SK-MEL-5 (cell line): Measurements from ENCODE around the gene TCF7L2. TPM values are rescaled to one million over a fixed set of nuclear protein-coding genes. Genes with fewer than 3 reads are reported as not detected.

Source experiments
- DNase-seq: peaks from one replicate; pipeline ENCODE4 v3.0.0-alpha.2; 2016; ENCODE audit warnings: low read depth, low spot score
- in situ Hi-C: cut with HindIII; loops from 2 replicates; pipeline ENCODE4 v1.10.0; 2016; ENCODE audit warnings: low sequenced_read_pairs, high pct_unique_total_duplicates, low pct_unique_long_range_greater_than_20kb
- total RNA-seq: library from RNA; depleted of rRNA; stranded (reverse); fragments of >200 nt; shearing (Covaris generic); gene quantifications from 2 replicates; pipeline ENCODE4 v1.2.3, GENCODE V29; 2014

TCF7L2 gene
- total RNA-seq, 1 experiment from 2014 or later, result 2.6 TPM

DNA sequence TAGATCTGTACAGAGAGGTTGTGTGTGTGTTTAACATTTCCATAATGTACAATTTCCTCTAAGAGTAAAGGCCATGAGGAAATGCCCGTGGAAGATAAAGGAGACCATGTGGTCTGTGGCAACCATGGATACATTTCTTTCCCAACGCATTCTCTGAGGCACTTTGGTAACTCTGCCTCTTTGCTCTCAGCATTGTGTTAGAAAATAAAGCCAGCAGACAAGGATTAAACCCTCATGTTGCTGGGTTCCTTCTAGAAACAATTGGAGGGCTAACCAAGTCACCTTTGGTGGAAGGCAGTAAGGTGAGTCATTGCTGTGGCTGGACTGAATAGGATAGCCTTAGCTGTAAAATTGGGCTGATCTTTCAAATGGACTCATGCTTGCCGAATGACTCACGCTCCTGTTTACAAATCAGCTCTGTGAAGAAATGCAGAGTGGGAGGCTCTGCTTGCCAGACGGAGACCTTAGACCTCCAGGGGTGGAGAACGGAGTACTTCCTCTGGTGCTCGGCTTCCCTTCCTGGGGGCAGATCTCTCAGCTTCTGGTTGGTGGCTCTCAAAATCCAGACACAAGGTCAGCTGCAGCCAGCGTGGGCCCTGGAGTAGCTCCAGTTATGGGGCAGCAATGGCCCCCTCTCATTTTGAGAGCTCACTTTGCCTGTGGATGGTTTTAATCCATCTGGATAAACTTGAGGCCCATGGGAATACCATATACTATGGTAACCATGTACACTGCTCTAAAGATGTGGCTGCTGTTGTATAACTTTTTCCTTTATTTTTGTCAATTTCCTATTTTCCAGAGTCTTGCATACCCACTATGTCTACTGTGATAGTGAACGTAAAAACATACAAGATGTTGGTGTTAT lies 137.3 kb downstream of the TCF7L2 start:
- DNase-seq, result peak; percentile 61

DNA sequence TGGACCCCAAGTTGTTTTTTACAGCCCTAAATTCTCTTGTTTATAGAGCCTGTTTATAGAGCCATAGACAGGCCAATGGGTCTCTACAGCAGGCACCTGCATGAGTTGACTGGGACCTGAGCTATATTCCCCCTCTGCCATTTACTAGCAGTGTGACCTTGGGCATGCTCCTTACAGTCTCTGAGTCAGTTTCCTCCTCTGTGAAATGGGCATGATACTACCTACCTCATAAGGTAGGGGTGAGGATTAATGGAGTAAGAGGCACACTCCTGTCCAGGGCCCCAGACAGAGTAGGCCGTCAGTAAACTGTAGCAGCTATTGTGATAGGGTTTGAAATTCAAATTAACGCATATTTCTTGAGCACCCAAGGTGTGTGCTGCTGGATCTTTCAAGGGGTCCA lies 138.1 kb downstream of the TCF7L2 start:
- DNase-seq, result no peak
- in situ Hi-C loops, result no loop called here

More for the DNA sequence above, 137.3 kb downstream of the TCF7L2 start:
- in situ Hi-C loops, result no loop called here

DNA sequence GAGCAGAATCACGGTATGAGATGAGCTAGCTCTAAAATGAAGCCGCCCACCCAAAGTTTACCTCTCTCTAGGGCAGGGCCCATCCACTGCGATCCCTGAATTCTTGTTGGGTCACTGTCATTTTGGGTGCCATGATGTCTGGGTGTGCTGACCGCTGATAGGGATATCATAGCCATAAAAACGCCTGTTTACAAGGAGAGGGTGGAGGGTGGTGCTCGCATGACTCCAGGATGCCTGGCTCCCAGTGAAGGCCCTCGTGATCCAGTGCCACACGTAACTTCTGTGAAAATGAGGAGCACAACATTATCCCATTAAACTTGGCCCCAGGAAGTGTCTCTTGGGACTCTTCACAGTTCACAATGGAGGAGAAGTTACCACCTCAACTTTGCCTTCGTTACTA lies 139.5 kb downstream of the TCF7L2 start:
- DNase-seq, result no peak
- in situ Hi-C loops, result no loop called here

- in situ Hi-C loops, result no loop called here
- no peak for DNase-seq
Measured at GRCh38 chr10:113091920-113092319, 141.9 kb downstream of the TCF7L2 start.

DNA sequence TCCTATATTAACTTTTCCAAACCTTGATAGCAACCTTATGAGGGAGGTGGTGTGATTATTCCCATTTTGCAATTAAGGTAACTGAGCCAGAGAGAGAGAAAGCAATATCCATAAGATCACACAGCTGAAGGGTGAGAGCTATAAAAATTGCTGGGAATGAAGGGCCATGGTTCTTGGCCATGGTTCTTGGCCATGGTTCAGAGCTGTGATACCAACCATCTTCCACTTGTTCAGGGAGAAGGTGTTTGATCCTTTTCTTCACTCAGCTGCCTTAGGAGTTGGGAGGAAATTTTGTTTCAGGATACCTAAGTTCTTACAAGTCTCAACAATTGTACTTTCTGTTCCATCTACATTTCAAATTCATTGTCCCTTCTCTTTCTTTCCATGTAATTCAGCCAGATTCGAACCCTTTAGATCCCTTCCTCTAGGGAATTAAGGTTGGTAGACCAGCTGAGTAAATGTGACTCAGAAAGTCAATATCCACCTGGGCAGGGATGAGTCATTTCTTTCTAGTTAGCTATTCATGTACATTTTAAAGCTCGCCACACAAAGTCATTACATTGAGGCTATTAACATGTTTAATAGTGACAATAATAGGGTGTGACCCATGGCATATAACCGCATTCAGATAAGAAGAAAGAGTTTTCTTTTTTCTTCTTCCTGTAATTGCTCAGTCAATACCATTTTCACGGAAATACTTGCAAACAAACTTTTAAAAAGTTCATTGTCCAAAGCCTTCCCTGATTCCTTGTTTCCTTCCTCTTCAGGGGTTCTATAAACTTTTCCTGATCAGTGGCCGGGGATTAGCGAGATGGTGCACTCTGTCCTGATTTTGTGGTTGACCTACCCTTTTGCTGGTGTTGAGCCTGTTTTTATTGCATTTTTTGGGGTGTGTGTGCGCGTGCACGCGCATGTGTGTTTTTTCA lies 143.4 kb downstream of the TCF7L2 start:
- DNase-seq, result no peak
- in situ Hi-C loops, result no loop called here

DNA sequence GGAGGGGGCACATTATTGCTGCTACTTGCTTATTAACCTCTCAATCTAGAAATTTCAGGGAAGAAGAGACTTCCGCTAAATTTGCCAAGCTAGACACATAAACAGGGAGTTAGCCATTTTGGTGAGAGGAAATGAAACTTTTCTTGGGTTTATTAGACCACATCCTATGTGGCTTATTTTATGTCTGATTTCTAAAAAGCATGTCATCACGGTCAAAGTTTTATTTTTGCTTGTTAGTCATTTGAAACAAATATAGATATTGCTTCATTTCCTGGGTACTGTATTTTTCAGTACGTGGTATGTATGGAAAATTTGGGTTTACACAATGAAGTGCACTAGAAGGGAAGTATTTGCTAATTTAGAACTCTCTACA lies 144.1 kb downstream of the TCF7L2 start:
- no peak for DNase-seq
- in situ Hi-C loops, result no loop called here

DNA sequence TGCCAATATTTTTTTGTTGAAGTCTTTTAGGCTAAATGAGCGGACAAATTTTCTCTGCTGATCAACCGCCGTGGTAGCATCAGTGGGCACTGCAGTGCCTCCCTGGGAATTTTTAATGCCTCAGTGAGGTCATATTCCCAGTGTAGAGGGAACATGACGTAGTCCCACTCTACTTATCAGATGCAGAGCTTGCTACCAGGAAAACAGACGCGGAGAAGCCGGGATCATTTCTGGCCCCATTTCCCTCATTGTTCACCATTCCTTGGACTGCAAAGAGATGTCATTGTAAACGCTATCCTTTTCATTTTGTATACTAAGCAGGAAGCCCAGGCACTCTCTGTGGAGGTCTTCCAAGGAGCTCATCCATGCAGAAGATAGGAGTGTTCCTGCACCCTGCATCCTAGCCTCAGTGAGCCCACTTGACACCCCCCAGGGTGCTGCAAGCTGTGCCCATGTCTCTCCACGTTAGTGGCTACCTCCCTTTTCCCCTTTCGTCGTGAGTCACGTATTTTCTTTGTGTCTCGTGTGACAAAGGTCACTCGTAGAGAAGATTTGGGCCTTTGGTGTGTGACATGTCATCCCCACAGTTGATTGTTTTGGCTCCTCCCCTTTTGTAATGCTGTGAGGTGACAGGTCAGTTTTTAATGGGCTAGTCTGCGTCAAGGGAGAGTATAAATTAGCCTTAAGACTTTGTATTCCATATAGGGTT lies 145.5 kb downstream of the TCF7L2 start:
- in situ Hi-C loops, result no loop called here
- no peak for DNase-seq

DNA sequence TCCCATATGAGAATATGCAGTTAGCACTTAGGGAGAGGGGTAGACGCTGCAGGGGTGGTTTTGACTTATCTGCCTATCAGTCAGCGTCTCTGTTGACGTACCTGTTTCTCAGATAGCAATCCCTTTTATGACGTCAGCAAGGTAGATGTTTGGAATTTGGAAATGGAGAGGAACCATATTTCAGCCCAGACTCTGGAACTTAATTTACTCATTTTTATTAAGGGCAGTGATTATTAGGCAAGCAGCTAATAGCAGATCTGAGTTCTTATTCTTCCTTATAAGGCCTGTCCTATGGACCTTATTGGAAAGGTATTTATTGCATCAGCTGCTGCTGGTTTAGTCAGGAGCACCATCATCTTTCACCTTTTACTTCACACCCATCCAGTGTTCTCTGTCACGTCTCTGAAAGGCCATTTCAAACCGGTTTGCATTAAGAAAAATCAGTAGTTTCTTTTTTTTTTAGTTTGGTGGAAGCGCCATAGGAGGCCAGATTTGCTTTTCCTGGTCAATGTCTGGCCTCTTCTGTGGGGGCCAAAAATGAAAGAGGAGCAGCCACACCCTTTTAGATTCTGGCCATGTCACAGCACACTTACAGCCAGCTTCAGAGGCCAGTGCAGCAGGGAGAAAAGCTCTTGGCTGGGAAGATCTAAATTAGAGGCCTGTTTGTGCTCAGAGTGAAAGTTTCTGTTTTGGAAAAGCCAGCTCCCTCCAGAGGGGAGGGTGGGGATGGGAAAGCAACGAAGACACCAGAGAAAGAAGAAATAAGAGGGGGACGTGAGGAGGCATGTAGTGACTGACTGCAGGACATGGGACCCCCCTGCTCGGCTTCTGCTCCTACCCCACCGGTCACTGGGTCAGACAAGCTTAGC lies 146.3 kb downstream of the TCF7L2 start:
- DNase-seq, result no peak
- in situ Hi-C loops, result no loop called here

DNA sequence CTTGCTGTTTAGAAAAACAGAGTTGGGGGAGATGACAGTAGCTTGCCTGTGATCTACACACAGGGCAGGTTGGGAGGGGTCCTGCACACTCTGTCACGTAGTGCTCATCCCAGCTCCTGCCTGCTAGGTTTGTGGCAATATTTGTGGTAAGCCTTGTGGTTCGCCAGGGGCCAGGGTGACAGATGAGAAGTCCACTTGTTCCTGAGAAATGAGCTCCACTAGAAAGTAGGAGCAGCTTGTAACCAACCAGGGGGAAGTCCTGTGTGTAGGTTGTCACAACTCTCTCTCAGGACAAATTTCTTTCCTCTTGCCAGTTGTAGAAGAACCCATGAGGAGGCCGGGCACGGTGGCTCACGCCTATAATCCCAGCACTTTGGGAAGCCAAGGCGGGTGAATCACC lies 147.0 kb downstream of the TCF7L2 start:
- no peak for DNase-seq
- in situ Hi-C loops, result no loop called here

- DNase-seq, result no peak
- in situ Hi-C loops, result no loop called here
Measured at GRCh38 chr10:113099431-113100183, 149.6 kb downstream of the TCF7L2 start.

DNA sequence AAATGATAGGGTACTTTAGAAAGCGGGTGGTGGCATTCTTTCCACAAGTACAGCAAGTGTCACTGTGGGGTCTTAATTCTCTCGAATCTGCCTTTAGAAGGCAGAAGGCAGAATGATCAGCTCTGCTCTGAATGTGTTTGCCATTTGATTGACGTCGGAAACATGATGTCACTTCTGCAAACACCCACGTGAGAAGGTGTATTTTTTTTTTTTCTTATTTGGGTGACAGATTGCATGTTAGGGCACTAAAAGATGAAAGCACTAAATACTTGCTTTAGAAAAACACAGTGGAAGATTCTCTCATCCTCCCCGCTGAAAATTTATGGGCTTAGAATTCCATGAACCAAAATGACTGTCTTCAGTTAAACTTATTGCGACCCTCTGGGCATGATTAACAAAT lies 150.2 kb downstream of the TCF7L2 start:
- in situ Hi-C loops, result no loop called here
- no peak for DNase-seq

- in situ Hi-C loops, result no loop called here
Measured at GRCh38 chr10:113103131-113103840, 153.2 kb downstream of the TCF7L2 start.

GRCh38 chr10:113104047-113104446 lies 154.0 kb downstream of the TCF7L2 start:
- in situ Hi-C loops, result no loop called here
- peak; percentile 58 for DNase-seq

More at GRCh38 chr10:113103131-113103840, 153.2 kb downstream of the TCF7L2 start:
- DNase-seq, result no peak

DNA sequence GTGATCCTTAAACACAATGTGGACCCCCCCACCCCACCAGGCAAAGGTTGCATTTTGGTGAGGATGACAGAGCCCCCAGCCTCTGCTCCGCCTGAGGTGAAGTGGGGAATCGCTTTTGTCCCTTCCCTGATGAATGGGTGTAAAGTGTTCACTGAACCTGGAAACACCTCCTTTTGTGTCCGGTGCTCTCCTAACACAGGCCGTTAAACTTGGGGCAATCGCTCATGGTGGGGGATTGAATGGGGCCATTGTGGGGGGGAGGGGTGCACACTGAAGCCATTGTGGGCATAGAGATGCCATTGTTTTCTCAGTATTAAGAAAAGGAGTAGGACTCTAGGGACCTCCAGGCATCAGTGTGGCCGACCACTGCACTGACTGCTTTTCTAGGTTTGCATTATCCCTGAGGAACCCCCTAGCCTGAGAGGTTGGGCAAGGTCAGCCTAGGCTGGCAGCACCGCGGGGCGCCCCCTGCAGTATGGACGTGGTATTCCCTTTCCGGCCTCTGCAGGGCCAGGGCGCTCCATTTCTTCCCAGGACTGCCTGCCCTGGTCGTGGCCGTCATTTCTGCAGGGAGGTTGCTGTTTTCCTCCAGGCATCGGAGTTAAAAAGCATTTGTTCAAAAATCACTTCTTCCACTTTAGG lies 158.3 kb downstream of the TCF7L2 start:
- in situ Hi-C loops, result no loop called here
- peak; percentile 49 for DNase-seq

GRCh38 chr10:113108948-113109347 lies 158.9 kb downstream of the TCF7L2 start:
- DNase-seq, result no peak
- in situ Hi-C loops, result no loop called here
